IMR-90 (cell line): Measurements from ENCODE around the gene MON1A. TPM values are rescaled to one million over a fixed set of nuclear protein-coding genes. Genes with fewer than 3 reads are reported as not detected.

Source experiments
- ATAC-seq: fragments of 200-7000 bp; cut with Tn5 transposase; 2 replicates; pipeline ENCODE4 v1.9.1; 2020; ENCODE audit warnings: low read depth, mild to moderate bottlenecking, moderate library complexity
- BruUV-seq: library from RNA; stranded (reverse); fragments of 400-500 nt; replicated peaks from 2 replicates; lab custom pipeline; 2021; lab: Mats Ljungman, UMichigan
- CTCF ChIA-PET: fragments of 300-600 bp; formaldehyde crosslinking; extraction: SDS; loops from one replicate; lab custom pipeline; 2021; ENCODE audit warnings: antibody characterized with exemption; lab: Yijun Ruan, JAX
- POLR2A ChIA-PET: fragments of 300-600 bp; sonication (Branson Sonifier 250); formaldehyde crosslinking; loops from one replicate; lab custom pipeline; 2022; ENCODE audit warnings: antibody characterized with exemption; ENCODE audit not compliant: unreplicated experiment; lab: Charles Lee
- DNase-seq: peaks from one replicate; pipeline ENCODE4 v3.0.0; 2013
- H2AFZ ChIP-seq: replicated peaks from 2 replicates; pipeline ENCODE3; 2013; ENCODE audit warnings: low read length, mild to moderate bottlenecking; ENCODE audit not compliant: poor library complexity
- H2AK5ac ChIP-seq: 2 replicates; pipeline ENCODE4 v1.6.1; 2013; ENCODE audit warnings: low read depth, low read length, inconsistent platforms
- H2AK9ac ChIP-seq: replicated peaks from 2 replicates; pipeline ENCODE3; 2013; ENCODE audit warnings: mild to moderate bottlenecking, low read depth, low read length, moderate library complexity; ENCODE audit not compliant: poor library complexity
- H2BK120ac ChIP-seq: 2 replicates; pipeline ENCODE4 v1.6.1; 2013; ENCODE audit warnings: low read depth, low read length, inconsistent platforms
- H2BK15ac ChIP-seq: 3 replicates; pipeline ENCODE4 v1.6.1; 2013; ENCODE audit warnings: low read depth, low read length, inconsistent platforms
- H2BK20ac ChIP-seq: 2 replicates; pipeline ENCODE4 v1.6.1; 2013; ENCODE audit warnings: low read depth, mild to moderate bottlenecking, inconsistent platforms, low read length, moderate library complexity
- H2BK5ac ChIP-seq: 2 replicates; pipeline ENCODE4 v1.6.1; 2013; ENCODE audit warnings: mild to moderate bottlenecking, low read depth, low read length, inconsistent platforms; ENCODE audit not compliant: poor library complexity, severe bottlenecking
- H3K14ac ChIP-seq: replicated peaks from 2 replicates; pipeline ENCODE4 v1.6.1; 2013; ENCODE audit warnings: low read depth, low read length, inconsistent platforms
- H3K18ac ChIP-seq: 2 replicates; pipeline ENCODE4 v1.6.1; 2013; ENCODE audit warnings: low read depth, low read length, control low read depth
- H3K23ac ChIP-seq: 2 replicates; pipeline ENCODE4 v1.6.1; 2013; ENCODE audit warnings: low read depth, low read length, inconsistent platforms
- H3K27ac ChIP-seq: 2 replicates; pipeline ENCODE4 v1.5.1; 2013; ENCODE audit warnings: mild to moderate bottlenecking, control low read depth, low read length; ENCODE audit not compliant: insufficient read depth
- H3K27me3 ChIP-seq: 2 replicates; pipeline ENCODE4 v1.6.1; 2013; ENCODE audit warnings: low read length; ENCODE audit not compliant: control insufficient read depth, insufficient read depth
- H3K36me3 ChIP-seq: 2 replicates; pipeline ENCODE4 v1.6.1; 2013; ENCODE audit warnings: low read length, mixed read lengths; ENCODE audit not compliant: control insufficient read depth, insufficient read depth
- H3K4ac ChIP-seq: 2 replicates; pipeline ENCODE4 v1.6.1; 2013; ENCODE audit warnings: low read depth, low read length, inconsistent platforms
- H3K4me1 ChIP-seq: 2 replicates; pipeline ENCODE4 v1.6.1; 2013; ENCODE audit warnings: low read length, mixed read lengths; ENCODE audit not compliant: control insufficient read depth, insufficient read depth
- H3K4me2 ChIP-seq: 2 replicates; pipeline ENCODE4 v1.6.1; 2013; ENCODE audit warnings: low read depth, mild to moderate bottlenecking, control low read depth, low read length, moderate library complexity
- H3K4me3 ChIP-seq: 2 replicates; pipeline ENCODE4 v1.5.1; 2013; ENCODE audit warnings: low read depth, mild to moderate bottlenecking, control low read depth, low read length, moderate library complexity; ENCODE audit not compliant: insufficient read depth
- H3K56ac ChIP-seq: 2 replicates; pipeline ENCODE4 v1.6.1; 2013; ENCODE audit warnings: low read length, inconsistent platforms; ENCODE audit not compliant: insufficient read depth; ENCODE audit errors: extremely low read depth
- H3K79me1 ChIP-seq, 2 experiments: 2 replicates each; pipeline ENCODE4 v1.6.1; 2013; ENCODE audit warnings: low read length in 2 of 2, inconsistent platforms in 1 of 2, low read depth in 1 of 2
- H3K9ac ChIP-seq: 2 replicates; pipeline ENCODE4 v1.6.1; 2013; ENCODE audit warnings: low read depth, low read length, control low read depth
- H3K9me1 ChIP-seq: 2 replicates; pipeline ENCODE4 v1.6.1; 2013; ENCODE audit warnings: low read length, inconsistent platforms; ENCODE audit not compliant: insufficient read depth
- H3K9me3 ChIP-seq: 2 replicates; pipeline ENCODE4 v1.6.1; 2013; ENCODE audit warnings: low read length; ENCODE audit not compliant: control insufficient read depth, insufficient read depth
- H4K20me1 ChIP-seq: 2 replicates; pipeline ENCODE4 v1.6.1; 2013; ENCODE audit warnings: low read length, inconsistent platforms; ENCODE audit not compliant: insufficient read depth
- H4K5ac ChIP-seq: 2 replicates; pipeline ENCODE4 v1.6.1; 2013; ENCODE audit warnings: mild to moderate bottlenecking, low read depth, low read length, control low read depth
- H4K8ac ChIP-seq, 2 experiments: 2 replicates each; pipeline ENCODE4 v1.6.1; 2013; ENCODE audit warnings: low read depth in 2 of 2, low read length in 2 of 2, control low read depth in 1 of 2, inconsistent platforms in 1 of 2
- H4K91ac ChIP-seq: 2 replicates; pipeline ENCODE4 v1.6.1; 2013; ENCODE audit warnings: low read depth, low read length, inconsistent platforms; ENCODE audit not compliant: insufficient read depth
- BHLHE40 ChIP-seq: fragments of 150-350 bp; IDR thresholded peaks from 2 replicates; pipeline ENCODE4 v1.6.1; 2016; ENCODE audit warnings: mild to moderate bottlenecking, low read depth, low read length
- CEBPB ChIP-seq: IDR thresholded peaks from 2 replicates; pipeline ENCODE4 v1.6.1; 2012; ENCODE audit warnings: low read depth, low read length, improper control_type of control experiment
- CTCF ChIP-seq: conservative IDR thresholded peaks from 2 replicates; pipeline ENCODE4 v1.5.1; 2012; ENCODE audit warnings: mild to moderate bottlenecking, low read depth, low read length, improper control_type of control experiment
- ELK1 ChIP-seq: fragments of 150-350 bp; IDR thresholded peaks from 2 replicates; pipeline ENCODE4 v1.6.1; 2016; ENCODE audit warnings: low read depth, mild to moderate bottlenecking, low read length, moderate library complexity, borderline replicate concordance
- FOS ChIP-seq: fragments of 150-350 bp; IDR thresholded peaks from 2 replicates; pipeline ENCODE4 v1.6.1; 2016; ENCODE audit warnings: low read depth, low read length
- MAZ ChIP-seq: IDR thresholded peaks from 2 replicates; pipeline ENCODE4 v1.6.1; 2012; ENCODE audit warnings: low read depth, mild to moderate bottlenecking, low read length, improper control_type of control experiment, moderate library complexity, borderline replicate concordance
- MXI1 ChIP-seq: IDR thresholded peaks from 2 replicates; pipeline ENCODE4 v1.6.1; 2012; ENCODE audit warnings: low read depth, mild to moderate bottlenecking, low read length, moderate library complexity, borderline replicate concordance
- RFX5 ChIP-seq: IDR thresholded peaks from 2 replicates; pipeline ENCODE4 v1.8.0; 2012; ENCODE audit warnings: low read depth, mild to moderate bottlenecking, low read length, moderate library complexity
- USF2 ChIP-seq: fragments of 150-350 bp; IDR thresholded peaks from 2 replicates; pipeline ENCODE4 v1.6.1; 2017; ENCODE audit warnings: mild to moderate bottlenecking, antibody characterized with exemption, low read length, low read depth
- WGBS, 2 experiments: methylation state at CpG; one replicate each; pipeline versions ENCODE4 v1.1.5 to v1.1.7; 2013; ENCODE audit warnings: missing lambda C conversion rate in 2 of 2; ENCODE audit not compliant: insufficient read length in 1 of 2; ENCODE audit errors: extremely low coverage in 2 of 2; 5-methylcytosine and 5-hydroxymethylcytosine counted together
- dilution Hi-C: fragments of 300-500 bp; cut with HindIII; formaldehyde crosslinking; loops from one replicate; pipeline ENCODE4 v1.14.3; 2018; ENCODE audit warnings: low sequenced_read_pairs; ENCODE audit not compliant: unreplicated experiment
- in situ Hi-C: fragments of 300-500 bp; cut with MboI; formaldehyde crosslinking; loops from 3 replicates; pipeline ENCODE4 v1.14.3; 2019; ENCODE audit warnings: low sequenced_read_pairs, inconsistent platforms, mixed read lengths
- intact Hi-C: fragments of 100-400 bp; cut with micrococcal nuclease; formaldehyde crosslinking; loops from 2 replicates; pipeline ENCODE4 v1.10.0; 2022
- polyA plus RNA-seq, 3 experiments: library from polyadenylated mRNA; depleted of rRNA; stranded (reverse); fragments of >200 nt; gene quantifications; 2 replicates each; pipeline ENCODE4 v1.2.3, GENCODE V29; 2012; ENCODE audit warnings: low replicate concordance in 1 of 3
- total RNA-seq: library from RNA; depleted of rRNA; stranded (reverse); fragments of >200 nt; gene quantifications from 2 replicates; pipeline ENCODE4 v1.2.3, GENCODE V29; 2012

The MON1A gene
- total and polyA plus RNA-seq, 2 of the 4 experiments (the other 2 are of a cell fraction): 8.2 to 13.5 TPM

- 100% methylated on average over 1 of the region's 2 CpGs; no CpG with 5 or more reads in 1 of the 2 experiments for WGBS, 2 experiments
- Histone ChIP-seq H3K4ac (no peak overlapping the region), H3K23ac (no peak overlapping the region), H3K9me1 (peaks cover 7% of the 10 kb centered on the region), H2BK5ac (no peak overlapping the region), H3K4me2 (no peak overlapping the region), H3K14ac (no peak overlapping the region), H2AFZ (no peak overlapping the region), H4K5ac (no peak overlapping the region), H4K91ac (no peak overlapping the region), H2BK120ac (no peak overlapping the region), H2BK20ac (no peak overlapping the region), H3K4me1 (peaks cover 10% of the 10 kb centered on the region), H3K56ac (no peak overlapping the region), H3K18ac (no peak overlapping the region), H4K8ac (no peak overlapping the region), H3K9ac (no peak overlapping the region), H2AK9ac (no peak overlapping the region), H2BK15ac (no peak overlapping the region), H4K20me1 (peaks cover 4% of the 10 kb centered on the region), H2AK5ac (no peak overlapping the region), H3K4me3 (no peak overlapping the region), H3K27me3 (no peaks in the 10 kb centered on the region), H3K9me3 (no peaks in the 10 kb centered on the region), H3K79me1 (peaks cover 11 to 45% of the 10 kb centered on the region in 2 experiments), H3K36me3 (peaks cover 10% of the 10 kb centered on the region), H3K27ac (no peak overlapping the region)
- TF ChIP-seq ELK1: no peak
- TF ChIP-seq CEBPB: no peak
- no peak for TF ChIP-seq BHLHE40
- no peak for TF ChIP-seq RFX5
- no peak for TF ChIP-seq CTCF
- no peak for TF ChIP-seq USF2
- no peak for TF ChIP-seq MXI1
- TF ChIP-seq FOS: no peak
- TF ChIP-seq MAZ: no peak
- in situ Hi-C loops (no loop called here), dilution Hi-C loops (no loop called here), intact Hi-C loops (no loop called here)
- ChIA-PET POLR2A (no interaction called here), CTCF (interaction anchor here (1.0 kb wide), 1 partner anchor 21 kb away, joined by 3 read pairs; no protein-coding TSS in a partner anchor)
- DNase-seq (no peak), ATAC-seq (no peak)
- BruUV-seq: TSS peak; percentile 17
Observed at GRCh38 chr3:49976942-49977341, 47.3 kb upstream of the MON1A start.
